HG02938 (cell line): ENCODE data around the gene GRIK2.
A peak's percentile ranks its signal among the peaks of the same experiment; 100 is the strongest.
"Not testable (repeated sequence)": the region's sequence is repeated elsewhere in the genome, so short reads cannot be mapped to it uniquely, and the experiment has no call there.

ENCODE experiments used
- ATAC-seq: cut with Tn5 transposase; IDR thresholded peaks from one replicate; pipeline ENCODE4 v1.9.1; 2021; ENCODE audit warnings: mild to moderate bottlenecking, moderate library complexity; ENCODE audit not compliant: unreplicated experiment

GRIK2 gene

DNA sequence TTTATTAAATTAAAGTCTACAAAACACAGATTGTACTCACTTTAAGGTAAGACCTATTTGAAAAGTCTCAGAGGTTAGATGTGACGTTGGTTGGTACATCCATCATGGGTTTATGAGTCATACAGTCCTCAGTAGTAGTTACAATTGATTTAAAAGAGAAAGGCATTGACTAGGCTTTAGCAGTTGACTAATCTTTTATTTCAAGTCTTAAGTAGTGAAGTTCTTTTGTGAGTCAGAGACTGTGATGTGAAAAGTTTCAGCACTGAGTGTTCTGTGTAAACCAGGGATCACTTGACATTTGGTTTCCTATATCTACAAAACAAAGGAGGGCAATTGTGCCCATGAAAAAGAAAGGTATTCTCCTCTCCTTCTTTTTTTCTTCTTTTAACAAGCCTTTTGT is 221.3 kb downstream of the GRIK2 start:
- ATAC-seq: no peak

DNA sequence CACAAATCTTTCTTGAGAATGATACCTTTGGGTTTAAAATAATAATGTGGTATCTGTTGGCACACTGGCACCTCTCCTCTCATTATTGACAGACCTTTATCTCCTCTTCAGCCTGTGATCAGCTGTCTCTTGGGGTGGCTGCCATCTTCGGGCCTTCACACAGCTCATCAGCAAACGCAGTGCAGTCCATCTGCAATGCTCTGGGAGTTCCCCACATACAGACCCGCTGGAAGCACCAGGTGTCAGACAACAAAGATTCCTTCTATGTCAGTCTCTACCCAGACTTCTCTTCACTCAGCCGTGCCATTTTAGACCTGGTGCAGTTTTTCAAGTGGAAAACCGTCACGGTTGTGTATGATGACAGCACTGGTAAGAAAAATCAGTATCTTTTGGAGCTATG is 232.8 kb downstream of the GRIK2 start:
- ATAC-seq: no peak

DNA sequence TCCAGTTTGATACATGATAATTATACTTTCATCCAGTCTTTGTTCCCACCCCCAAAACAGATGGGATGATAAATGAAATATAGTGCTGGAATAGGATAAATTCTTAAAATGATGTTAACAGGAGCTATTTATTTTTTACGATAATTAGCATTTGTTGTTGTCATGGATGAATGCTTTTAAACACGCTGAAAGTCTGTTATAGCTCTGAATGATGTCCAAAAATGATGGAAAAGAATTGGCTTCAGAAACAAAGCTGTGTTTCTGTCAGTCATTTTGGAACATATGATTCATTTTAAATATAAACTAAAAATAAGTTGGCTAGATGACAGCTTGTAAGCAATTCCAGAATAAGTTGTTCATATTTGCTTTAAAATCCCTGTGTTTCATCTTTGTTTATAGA is 237.4 kb downstream of the GRIK2 start:
- no peak for ATAC-seq

DNA sequence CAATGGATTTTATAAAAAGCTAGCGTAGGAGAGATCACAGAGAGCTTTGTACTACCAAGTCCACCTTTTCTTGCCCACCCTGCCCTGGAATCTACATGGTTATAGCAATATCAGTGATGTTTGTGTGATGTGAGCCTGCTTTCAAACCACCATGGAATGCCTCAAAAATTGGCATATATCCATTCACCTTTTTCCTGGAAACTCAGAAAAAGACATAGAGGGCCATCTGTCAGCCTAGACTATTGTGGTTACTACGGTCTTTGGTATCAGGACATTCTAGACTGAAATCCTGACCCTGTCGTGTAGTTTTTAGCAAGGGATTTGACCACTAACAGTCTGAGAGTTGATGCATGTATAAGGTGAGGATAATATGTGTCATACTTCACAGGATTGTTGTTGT is 239.6 kb downstream of the GRIK2 start:
- ATAC-seq: no peak

DNA sequence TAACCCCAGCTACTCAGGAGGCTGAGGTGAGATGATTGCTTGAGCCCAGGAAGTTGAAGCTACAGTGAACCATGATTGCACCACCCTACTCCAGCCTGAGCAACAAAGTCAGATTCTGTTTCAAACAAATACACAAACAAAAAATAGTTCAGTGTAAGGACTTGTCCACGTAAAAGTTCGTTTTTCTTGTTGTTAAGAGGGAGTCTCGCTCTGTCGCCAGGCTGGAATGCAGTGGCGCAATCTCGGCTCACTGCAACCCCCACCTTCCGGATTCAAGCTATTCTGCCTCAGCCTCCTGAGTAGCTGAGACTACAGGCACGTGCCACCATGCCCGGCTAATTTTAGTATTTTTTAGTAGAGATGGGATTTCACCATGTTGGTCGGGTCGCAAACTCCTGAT is 245.4 kb downstream of the GRIK2 start:
- ATAC-seq: not testable (repeated sequence)

DNA sequence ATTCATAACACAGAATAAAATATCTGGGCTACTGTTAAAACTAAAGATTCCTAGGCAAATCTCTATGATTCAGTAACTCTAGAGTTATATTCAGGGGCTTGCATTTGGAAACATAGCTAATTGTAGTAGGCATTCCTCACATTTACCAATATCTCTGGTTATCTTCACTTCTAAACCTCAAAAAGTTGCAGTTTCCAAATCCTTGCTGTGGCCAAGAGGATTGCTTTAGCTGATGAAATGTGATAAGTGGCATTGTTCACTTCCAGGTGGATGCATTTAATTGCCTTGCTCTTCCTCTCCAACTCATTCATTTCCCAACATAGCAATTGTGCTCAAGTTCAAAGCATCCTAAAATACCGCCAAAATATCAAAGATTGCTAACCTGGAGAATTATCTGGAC is 246.6 kb downstream of the GRIK2 start:
- no peak for ATAC-seq

DNA sequence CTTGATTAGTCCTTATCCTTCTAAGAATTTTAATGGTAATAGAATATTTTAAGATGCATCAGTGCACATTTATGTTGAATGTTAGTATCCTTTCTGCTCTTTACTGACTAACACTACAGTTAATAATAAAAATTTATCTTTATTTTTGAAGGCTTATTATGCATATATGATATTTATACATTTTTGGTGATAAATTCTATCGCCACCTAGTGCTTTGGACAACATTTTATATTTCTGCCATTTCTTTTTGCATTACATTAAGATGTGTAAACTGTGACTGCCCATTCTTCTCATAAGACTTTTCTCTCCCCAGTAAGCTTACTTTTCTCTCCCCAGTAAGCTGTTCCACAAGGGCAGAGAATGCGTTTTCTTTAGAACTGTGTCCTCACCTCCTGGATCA is 252.3 kb downstream of the GRIK2 start:
- ATAC-seq: no peak

DNA sequence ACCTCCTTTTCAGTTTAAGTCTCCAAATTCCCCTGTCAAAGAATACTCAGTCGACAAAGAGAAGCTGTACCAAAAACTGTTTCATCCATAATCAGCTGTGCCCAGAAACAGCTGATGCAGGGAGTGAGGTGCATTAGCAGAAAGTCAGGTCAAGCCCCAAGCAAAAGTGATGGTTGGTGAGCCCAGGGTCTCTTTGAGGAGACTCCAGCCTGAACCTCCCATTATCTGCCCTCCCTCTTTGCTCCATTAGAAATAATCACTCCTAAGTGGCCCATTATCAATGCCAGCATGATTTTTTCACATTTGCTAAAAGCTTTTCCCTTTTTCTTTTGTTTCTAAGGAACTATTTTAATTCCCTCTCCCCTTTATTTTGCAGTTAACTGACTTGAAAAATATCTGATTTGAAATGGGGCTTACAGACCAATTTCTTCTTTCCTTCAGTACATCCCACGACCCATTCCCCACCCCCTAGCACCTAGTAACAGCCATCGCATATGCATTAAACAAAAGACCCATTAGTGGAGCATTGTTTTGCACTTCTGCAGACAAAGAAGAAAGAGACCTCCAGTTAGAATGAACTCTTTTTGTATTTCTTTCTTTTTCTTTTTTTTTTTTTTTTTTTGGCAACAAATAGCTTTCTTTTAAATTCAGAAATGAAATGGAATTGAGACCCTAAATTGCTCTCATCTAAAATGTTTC is 257.0 kb downstream of the GRIK2 start:
- no peak for ATAC-seq

DNA sequence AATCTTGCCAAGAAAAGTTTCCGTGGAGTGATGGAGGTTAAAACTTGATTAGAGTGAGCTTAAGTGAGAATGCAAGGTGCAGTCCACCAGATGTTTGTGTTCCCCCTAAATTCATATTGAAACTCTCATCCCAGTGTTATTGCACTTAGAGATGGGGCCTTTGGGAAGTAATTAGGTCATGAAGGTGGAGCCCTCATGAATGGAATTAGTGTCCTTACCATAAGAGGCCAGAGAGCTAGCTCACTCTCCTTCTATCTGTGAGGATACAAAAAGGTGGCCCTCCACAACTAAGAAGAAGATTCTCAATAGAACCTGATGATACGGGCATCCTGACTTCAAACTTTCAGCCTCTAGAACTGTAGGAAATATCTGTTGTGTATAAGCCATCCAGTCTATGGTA is 258.6 kb downstream of the GRIK2 start:
- ATAC-seq: no peak

DNA sequence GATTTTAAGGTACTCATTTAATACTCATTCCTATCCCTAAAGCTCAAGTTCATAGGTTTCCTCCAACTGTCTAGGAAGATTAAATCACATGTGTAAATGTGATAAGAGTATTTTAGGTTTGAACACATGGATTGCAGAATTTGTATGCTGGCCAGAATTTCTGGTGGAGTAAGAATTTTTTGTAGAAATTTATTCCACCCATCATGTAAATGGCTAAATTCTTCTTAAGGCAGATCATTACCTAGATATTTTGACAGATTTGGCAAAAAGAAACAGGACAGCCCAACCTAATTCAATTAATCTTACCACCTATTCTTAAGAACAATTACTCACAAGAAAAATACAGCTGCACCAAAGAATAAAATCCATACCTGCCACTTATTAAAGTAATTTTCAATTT is 261.6 kb downstream of the GRIK2 start:
- no peak for ATAC-seq

DNA sequence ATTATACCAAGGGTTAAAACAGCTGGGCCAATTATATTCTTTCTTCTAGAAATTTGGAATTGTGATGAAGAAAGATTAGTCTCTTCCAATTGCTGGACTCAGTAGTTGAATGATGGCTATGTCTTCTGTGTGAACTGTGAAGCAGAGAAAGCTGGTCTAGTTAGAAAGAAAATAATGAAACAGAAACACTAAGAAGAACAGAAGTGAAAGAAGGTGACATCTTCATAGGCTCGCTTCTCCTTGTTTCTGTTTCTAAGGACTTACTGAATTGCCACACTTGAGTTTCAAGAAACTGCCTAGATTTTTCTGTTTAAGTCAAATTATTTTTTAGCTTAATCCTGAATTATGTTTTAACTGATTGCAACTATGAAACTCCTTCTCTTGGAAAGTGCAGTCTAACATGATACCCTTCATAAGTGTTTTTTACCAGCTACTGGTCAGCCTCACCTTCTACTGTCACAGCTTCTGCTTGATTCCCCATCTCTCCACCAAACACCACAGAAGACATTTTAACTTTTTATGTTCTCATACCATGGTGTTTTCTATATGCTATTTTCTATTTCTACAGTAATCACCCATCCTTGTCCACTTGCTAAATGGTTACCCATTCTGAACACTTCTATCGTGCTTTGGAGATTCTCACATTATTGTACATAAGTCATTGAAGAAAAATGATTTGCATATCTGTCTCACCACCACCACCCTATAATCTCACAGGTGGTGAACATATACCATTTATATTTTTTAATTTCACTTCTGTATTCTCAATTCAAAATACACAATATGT is 268.8 kb downstream of the GRIK2 start:
- peak; percentile 94 for ATAC-seq

DNA sequence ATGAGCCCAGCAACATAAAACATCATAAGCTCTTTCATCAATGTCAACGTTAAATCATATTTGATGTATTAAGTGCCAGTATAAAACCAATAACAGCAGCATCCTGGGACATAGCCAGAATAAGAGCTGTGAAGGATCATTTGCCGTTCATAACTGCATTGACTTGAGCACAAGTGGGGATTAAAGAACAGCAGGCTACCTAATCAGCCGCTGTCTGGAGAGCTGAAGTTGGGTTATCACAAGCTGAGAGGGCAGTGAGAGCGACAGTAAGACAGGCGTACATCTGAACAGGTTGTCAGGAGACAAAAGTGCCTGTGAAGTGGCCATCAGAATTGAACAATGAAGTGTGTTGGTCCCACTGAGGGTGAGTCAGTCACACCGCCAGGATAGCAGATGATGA is 269.6 kb downstream of the GRIK2 start:
- no peak for ATAC-seq

DNA sequence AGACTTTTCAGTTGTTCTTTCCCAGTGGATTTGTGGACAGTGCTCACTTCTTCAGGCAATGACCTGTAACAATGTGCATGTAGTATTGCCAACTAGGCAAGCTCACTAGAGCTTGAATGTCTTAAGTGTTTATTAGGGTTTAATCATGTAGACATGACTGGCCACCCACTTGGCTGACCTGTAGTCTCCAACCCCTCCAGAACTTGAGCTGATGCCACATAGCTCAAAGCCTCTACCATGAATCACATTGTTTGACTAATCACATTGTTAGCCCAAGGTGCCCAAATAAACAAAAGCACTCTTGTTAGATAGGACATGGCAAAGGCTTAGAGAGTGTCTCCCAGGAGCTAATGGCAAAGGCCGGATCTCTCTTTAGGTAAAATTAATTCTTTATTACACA is 272.7 kb downstream of the GRIK2 start:
- no peak for ATAC-seq

DNA sequence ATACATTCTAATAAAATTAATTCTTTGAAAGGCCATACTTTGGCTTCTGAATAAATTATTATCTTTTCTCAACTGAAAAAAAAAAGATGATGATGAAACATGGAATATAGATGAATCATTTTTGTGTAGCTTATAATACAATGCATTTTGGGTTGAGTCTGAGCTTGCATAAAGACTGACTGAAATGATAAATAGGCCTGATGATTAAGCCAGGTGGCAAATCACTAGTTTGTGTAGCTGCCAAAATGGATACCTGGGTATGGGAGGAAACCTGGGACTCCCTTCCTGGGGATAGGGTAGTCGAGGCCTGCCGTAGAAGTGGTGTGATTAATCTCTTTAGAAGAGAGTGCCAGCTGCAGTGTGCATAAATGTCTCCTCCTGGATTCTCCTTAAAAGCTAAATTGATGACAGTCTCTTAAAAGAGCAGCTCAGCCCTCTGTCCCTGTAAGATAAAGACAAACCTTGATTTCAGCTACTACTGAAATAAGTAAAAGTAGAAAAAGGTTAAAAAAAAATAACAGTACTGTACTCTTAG is 275.1 kb downstream of the GRIK2 start:
- no peak for ATAC-seq

DNA sequence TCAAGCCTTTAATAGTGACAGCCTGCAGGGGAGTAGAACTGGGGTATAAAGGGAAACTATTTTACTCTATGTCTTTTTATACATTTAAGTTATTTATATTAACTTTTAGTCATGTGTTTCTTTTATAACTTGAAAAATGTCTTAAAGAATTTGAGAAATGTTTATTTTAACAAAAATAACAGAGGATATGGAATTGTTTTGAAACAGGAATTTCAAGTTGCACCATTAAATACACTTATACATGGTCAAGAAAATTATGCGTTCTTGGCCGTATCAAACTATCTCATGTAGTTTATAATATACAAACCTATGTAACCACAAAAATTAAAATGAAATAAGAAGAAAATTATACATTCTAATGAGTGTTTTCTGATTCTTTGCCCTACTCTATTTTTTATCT is 282.7 kb downstream of the GRIK2 start:
- ATAC-seq: no peak

DNA sequence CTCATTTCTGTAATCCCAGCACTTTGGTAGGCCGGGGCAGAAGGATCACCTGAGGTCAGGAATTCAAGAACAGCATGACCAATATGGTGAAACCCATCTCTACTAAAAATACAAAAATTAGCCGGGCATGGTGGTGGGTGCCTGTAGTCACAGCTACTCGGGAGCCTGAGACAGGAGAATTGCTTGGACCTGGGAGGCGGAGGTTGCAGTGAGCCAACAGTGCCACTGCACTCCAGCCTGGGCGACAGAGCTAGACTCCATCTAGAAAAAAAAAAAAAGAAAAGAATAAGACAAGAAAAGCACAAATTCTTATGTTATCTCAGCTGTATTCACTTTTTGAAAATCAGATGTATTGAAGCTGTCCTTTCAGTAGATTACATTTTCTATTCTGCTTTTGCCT is 289.4 kb downstream of the GRIK2 start:
- no peak for ATAC-seq

DNA sequence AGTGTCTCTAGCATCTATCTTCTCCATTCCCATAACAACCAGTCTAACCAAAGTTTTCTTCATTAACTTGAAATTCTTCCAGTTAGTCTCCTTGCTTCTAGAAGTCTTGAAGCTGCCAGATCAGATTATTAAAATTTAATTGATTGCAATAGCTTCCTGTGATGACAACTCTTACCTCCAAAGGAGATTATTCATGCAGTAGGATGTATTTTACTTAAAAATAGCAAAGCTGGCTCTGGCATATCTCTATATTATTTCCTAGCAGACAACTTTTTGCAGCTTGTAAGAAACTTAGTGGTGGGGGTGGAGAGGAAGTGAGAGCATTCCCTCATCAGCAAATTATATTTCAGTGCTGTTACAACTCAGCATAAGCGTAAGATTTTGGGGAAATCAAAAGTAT is 290.4 kb downstream of the GRIK2 start:
- ATAC-seq: no peak

DNA sequence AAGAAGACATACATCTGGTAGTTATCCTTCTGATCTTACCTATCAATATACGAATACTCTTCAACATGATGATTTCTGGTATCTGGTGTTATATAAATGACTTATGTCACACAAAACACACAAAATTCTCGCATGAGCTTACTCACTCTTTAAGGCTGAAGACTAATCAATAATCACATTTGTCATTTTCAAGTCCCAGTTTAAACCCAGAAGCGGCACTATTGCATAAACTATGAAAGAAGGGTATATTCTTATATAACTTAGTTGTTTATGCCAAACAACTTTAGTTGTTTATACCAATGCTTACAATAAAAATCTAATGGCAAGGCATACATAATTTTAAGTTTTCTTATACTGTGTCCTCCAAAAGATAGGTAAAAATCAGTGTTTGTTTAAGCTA is 293.1 kb downstream of the GRIK2 start:
- no peak for ATAC-seq

DNA sequence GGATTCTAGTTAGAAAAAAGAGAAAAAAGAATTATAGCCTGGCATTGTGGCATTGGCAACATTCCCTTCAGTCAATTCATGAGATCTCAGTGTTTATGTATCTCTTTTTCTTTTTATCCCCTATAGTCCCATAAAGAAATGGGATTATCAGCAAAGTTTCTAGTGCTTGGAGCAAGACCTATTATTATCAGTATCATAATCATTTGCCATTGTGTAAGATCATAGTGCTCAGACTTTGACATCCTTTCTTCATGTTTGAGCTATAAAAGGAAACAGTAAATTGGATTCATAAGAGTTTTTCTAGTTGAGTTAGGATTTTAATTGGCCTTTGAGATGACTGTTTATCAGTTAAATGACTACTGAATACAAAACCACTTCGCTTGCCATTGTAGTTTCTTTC is 295.6 kb downstream of the GRIK2 start:
- no peak for ATAC-seq

DNA sequence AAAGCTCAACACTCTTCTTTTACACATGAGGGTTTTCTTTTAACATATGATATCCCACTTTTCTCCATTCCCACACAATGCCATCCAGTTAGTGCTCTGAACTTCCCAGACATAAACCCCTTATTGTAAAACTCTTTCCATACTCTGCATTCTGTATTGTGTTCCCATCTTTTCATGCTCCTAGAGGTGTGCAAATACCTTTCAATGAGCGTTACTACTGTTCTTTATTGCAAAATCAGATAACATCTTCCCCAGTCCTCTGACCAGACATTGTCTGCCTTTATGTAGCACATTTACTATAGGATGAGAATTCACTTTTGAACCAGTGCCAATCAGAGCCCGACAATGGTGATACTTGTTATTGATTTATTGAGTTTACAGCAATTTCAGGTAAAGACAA is 296.2 kb downstream of the GRIK2 start:
- no peak for ATAC-seq

DNA sequence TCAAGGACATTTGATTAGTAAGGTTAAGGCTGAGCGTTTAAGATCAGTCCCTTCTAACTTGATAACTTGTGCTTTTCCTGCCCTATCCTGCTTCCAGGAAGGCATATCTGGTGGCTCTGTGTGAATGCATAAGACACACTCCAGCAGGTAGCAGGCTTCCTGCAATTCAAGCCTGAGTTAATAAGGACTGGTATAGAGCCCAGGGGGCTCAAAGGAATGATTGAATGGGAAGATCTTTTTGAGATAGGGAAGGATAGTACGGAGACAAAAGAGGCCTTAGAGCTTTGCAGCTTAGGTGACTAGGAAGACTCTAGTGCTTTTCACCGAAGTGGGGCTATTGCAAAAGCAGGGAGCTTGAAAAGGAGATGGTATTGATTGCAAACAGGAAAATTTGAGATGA is 307.1 kb downstream of the GRIK2 start:
- ATAC-seq: no peak

DNA sequence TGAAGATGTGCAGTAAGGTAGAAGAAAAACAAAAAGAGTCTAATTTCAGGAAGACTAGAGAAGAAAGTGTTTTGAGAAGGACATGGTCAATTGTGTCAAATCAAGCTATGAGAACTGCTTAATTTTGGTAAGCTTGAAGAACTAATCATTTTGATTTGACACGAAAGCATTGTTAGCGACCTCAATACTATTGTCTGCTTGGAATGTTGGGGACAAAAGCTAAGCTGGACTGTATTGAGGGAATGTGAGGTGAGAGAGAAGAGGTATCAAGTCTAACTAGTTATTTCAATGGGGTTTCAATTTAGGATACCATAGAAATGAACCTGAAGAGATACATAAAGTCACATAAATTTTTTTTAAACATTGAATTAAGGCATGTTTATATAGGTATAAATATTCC is 309.8 kb downstream of the GRIK2 start:
- no peak for ATAC-seq
